B cell (primary cell): ENCODE results near the gene ASB2. TPM values are rescaled to one million over a fixed set of nuclear protein-coding genes. Genes with fewer than 3 reads are reported as not detected.

Experiments
- ATAC-seq: fragments of 200-7000 bp; cut with Tn5 transposase; one replicate; pipeline ENCODE4 v1.10.0; 2021; ENCODE audit warnings: low read depth, mild to moderate bottlenecking, moderate number of reproducible peaks, moderate library complexity
- CTCF ChIA-PET: fragments of 350-600 bp; sonication (Branson Sonifier 250); formaldehyde crosslinking; loops from one replicate; lab custom pipeline; 2021; ENCODE audit warnings: antibody characterized with exemption, inconsistent platforms; lab: Charles Lee
- POLR2A ChIA-PET: fragments of 350-600 bp; sonication (Branson Sonifier 250); formaldehyde crosslinking; loops from one replicate; lab custom pipeline; 2021; ENCODE audit warnings: antibody characterized with exemption; lab: Charles Lee
- DNase-seq: peaks from one replicate; pipeline ENCODE4 v3.0.0; 2013
- H2AFZ ChIP-seq: 2 replicates; pipeline ENCODE4 v1.6.1; 2012; ENCODE audit warnings: mild to moderate bottlenecking, low read depth, low read length; ENCODE audit not compliant: insufficient read depth, poor library complexity, severe bottlenecking
- H3K27ac ChIP-seq, 2 donors: 1 replicate in 1 of 2; 2 replicates in 1 of 2; pipeline ENCODE4 v1.5.1; 2012 to 2013; ENCODE audit warnings: low read length in 2 of 2, mild to moderate bottlenecking in 2 of 2, moderate library complexity in 1 of 2
- H3K27me3 ChIP-seq, 4 experiments: fragments of 200-600 bp in 1 of 4; sonication (generic) in 1 of 4; replicated peaks in 1 of 4; 1 replicate in 2 of 4; 2 replicates in 2 of 4; pipeline versions ENCODE4 v1.6.1 to v1.7.0; 2013 to 2016; ENCODE audit warnings: low read length in 3 of 4, mild to moderate bottlenecking in 2 of 4, mixed read lengths in 1 of 4, moderate library complexity in 1 of 4; ENCODE audit not compliant: insufficient read depth in 4 of 4, control insufficient read depth in 3 of 4; ENCODE audit errors: control extremely low read depth in 1 of 4
- H3K36me3 ChIP-seq, 2 experiments: replicated peaks in 1 of 2; 1 replicate in 1 of 2; 2 replicates in 1 of 2; pipeline versions ENCODE4 v1.6.1 to v1.7.1; 2013; ENCODE audit warnings: low read length in 1 of 2; ENCODE audit not compliant: insufficient read depth in 2 of 2, control insufficient read depth in 1 of 2; ENCODE audit errors: control extremely low read depth in 1 of 2, extremely low read depth in 1 of 2
- H3K4me1 ChIP-seq, 2 donors: fragments of 200-600 bp in 1 of 2; sonication (generic) in 1 of 2; 1 replicate in 1 of 2; 2 replicates in 1 of 2; pipeline versions ENCODE4 v1.5.1 to v1.6.1; 2013 to 2017; ENCODE audit warnings: low read length in 2 of 2; ENCODE audit not compliant: control insufficient read depth in 2 of 2, insufficient read depth in 2 of 2
- H3K4me2 ChIP-seq: replicated peaks from 2 replicates; pipeline ENCODE3; 2012; ENCODE audit warnings: mild to moderate bottlenecking, low read depth, low read length; ENCODE audit not compliant: poor library complexity, severe bottlenecking
- H3K4me3 ChIP-seq, 5 experiments: fragments of 200-600 bp in 1 of 5; sonication (generic) in 1 of 5; 1 replicate in 3 of 5; 2 replicates in 2 of 5; pipeline versions ENCODE4 v1.5.1 to v1.7.0; 2011 to 2016; ENCODE audit warnings: low read length in 4 of 5, mild to moderate bottlenecking in 4 of 5, low read depth in 2 of 5, control low read depth in 1 of 5, moderate library complexity in 1 of 5; ENCODE audit not compliant: insufficient read depth in 1 of 5; ENCODE audit errors: control extremely low read depth in 1 of 5, extremely low read depth in 1 of 5
- H3K79me2 ChIP-seq: fragments of 200-600 bp; sonication (generic); one replicate; pipeline ENCODE4 v1.6.0; 2016; ENCODE audit warnings: low read length; ENCODE audit not compliant: control insufficient read depth, insufficient read depth
- H3K9ac ChIP-seq: fragments of 200-600 bp; sonication (generic); 2 replicates; pipeline ENCODE4 v1.6.1; 2017; ENCODE audit warnings: mild to moderate bottlenecking, low read length, moderate library complexity
- H3K9me3 ChIP-seq, 3 donors: one replicate each; pipeline versions ENCODE4 v1.6.1 to v1.7.1; 2013; ENCODE audit warnings: low read length in 2 of 3; ENCODE audit not compliant: control insufficient read depth in 2 of 3, insufficient read depth in 1 of 3; ENCODE audit errors: control extremely low read depth in 1 of 3
- H4K20me1 ChIP-seq: 2 replicates; pipeline ENCODE4 v1.6.0; 2012; ENCODE audit warnings: mild to moderate bottlenecking, low read length; ENCODE audit not compliant: insufficient read depth, control insufficient read depth, poor library complexity, severe bottlenecking
- H3K27ac Mint-ChIP-seq: one replicate; pipeline ENCODE4 v1.8.0; 2021; ENCODE audit warnings: mixed read lengths
- H3K27me3 Mint-ChIP-seq: one replicate; pipeline ENCODE4 v1.8.0; 2021; ENCODE audit warnings: mixed read lengths
- H3K4me1 Mint-ChIP-seq: one replicate; pipeline ENCODE4 v1.8.0; 2021; ENCODE audit warnings: mixed read lengths
- H3K4me3 Mint-ChIP-seq: one replicate; pipeline ENCODE4 v1.8.0; 2021; ENCODE audit warnings: mixed read lengths
- H3K9me3 Mint-ChIP-seq: one replicate; pipeline ENCODE4 v1.8.0; 2022; ENCODE audit warnings: mixed read lengths; ENCODE audit not compliant: insufficient read depth
- CTCF ChIP-seq: fragments of 200-600 bp; IDR thresholded peaks from one replicate; pipeline ENCODE4 v1.8.0; 2022; ENCODE audit warnings: antibody characterized with exemption, mild to moderate bottlenecking
- EZH2 ChIP-seq: IDR thresholded peaks from 2 replicates; pipeline ENCODE4 v1.6.1; 2012; ENCODE audit warnings: borderline replicate concordance, low read depth, mild to moderate bottlenecking, moderate library complexity, low read length; ENCODE audit not compliant: insufficient read depth, poor library complexity, severe bottlenecking
- WGBS: methylation state at CpG from one replicate; pipeline ENCODE4 v1.1.5; 2013; ENCODE audit warnings: missing lambda C conversion rate; ENCODE audit not compliant: insufficient coverage; 5-methylcytosine and 5-hydroxymethylcytosine counted together
- intact Hi-C: fragments of 100-400 bp; cut with micrococcal nuclease; formaldehyde crosslinking; loops from one replicate; pipeline ENCODE4 v1.10.0; 2022
- polyA plus RNA-seq: library from polyadenylated mRNA; depleted of rRNA; stranded (reverse); fragments of >200 nt; gene quantifications from 2 replicates; pipeline ENCODE4 v1.2.3, GENCODE V29; 2012
- total RNA-seq, 2 donors: library from RNA; stranded (reverse); fragments of 120-200 nt in 1 of 2; gene quantifications; 1 replicate in 1 of 2; 2 replicates in 1 of 2; pipeline versions ENCODE4 v1.2.3 to v1.2.4, GENCODE V29; 2013 to 2022

ASB2 gene
- total and polyA plus RNA-seq, 2 donors (not counting 1 experiment from before 2014, with no cell fraction given) = 1.5 to 2.7 TPM

GRCh38 chr14:93962701-93963601 is 13.4 kb downstream of the ASB2 start:
- peaks cover 86% of the 10 kb centered on the region in 2 donors for H3K4me1 ChIP-seq
- DNase-seq (peak; percentile 87), ATAC-seq (peak; percentile 68)
- H3K79me2 ChIP-seq = peaks cover 5% of the 10 kb centered on the region
- WGBS = 15% methylated on average over 10 of the region's 16 CpGs
- no peaks in the 10 kb centered on the region for H4K20me1 ChIP-seq
- H3K27ac ChIP-seq = peak overlapping the region; percentile 84 to 91
- TF ChIP-seq EZH2 (no peak), CTCF (no peak)
- POLR2A ChIA-PET = interaction anchor here (0.6 to 2.1 kb wide), 4 partner anchors 8 to 1410 kb away, joined by 4 to 10 read pairs (median 6); no protein-coding TSS in a partner anchor
- peak overlapping the region; percentile 35 for H3K9ac ChIP-seq
- H3K9me3 ChIP-seq = peaks cover 0 to 5% (median 0%) of the 10 kb centered on the region in 3 donors
- peaks cover 3% of the 10 kb centered on the region for H3K9me3 Mint-ChIP-seq
- H3K4me3 ChIP-seq = peak overlapping the region in 3 of 5 experiments; percentile 1 to 27 (median 6)
- no peaks in the 10 kb centered on the region for H3K36me3 ChIP-seq
- H3K4me2 ChIP-seq = peak overlapping the region; percentile 67
- intact Hi-C loops = loop anchor here (2.0 to 10.0 kb wide), 5 partner anchors 16 to 758 kb away; partner anchors contain the start of genes BTBD7, DDX24, GON7 and IFI27L1
- peak overlapping the region; percentile 83 for H3K4me3 Mint-ChIP-seq
- no peaks in the 10 kb centered on the region for H3K27me3 ChIP-seq
- no peaks in the 10 kb centered on the region for H3K27me3 Mint-ChIP-seq
- peaks cover 93% of the 10 kb centered on the region for H3K4me1 Mint-ChIP-seq
- CTCF ChIA-PET = interaction anchor here (0.7 to 37.7 kb wide), 5 partner anchors 7 to 201 kb away, joined by 3 to 1036 read pairs (median 5); no protein-coding TSS in a partner anchor
- H3K27ac Mint-ChIP-seq = peak overlapping the region; percentile 99
- peak overlapping the region; percentile 37 for H2AFZ ChIP-seq
